GM23248 (cell line): Measurements from ENCODE around the gene ADAM10. TPM values are rescaled to one million over a fixed set of nuclear protein-coding genes. Genes with fewer than 3 reads are reported as not detected.

Experiments
- DNase-seq: peaks from one replicate; pipeline ENCODE4 v3.0.0-alpha.2; 2015
- H2AFZ ChIP-seq: fragments of 200-600 bp; sonication (generic); 2 replicates; pipeline ENCODE4 v1.6.1; 2016; ENCODE audit warnings: antibody characterized with exemption
- H3F3A ChIP-seq: fragments of 200-600 bp; sonication (generic); 2 replicates; pipeline ENCODE4 v1.6.1; 2016; ENCODE audit warnings: mild to moderate bottlenecking, antibody characterized with exemption, mixed run types; ENCODE audit not compliant: insufficient read depth
- H3K27ac ChIP-seq: fragments of 200-600 bp; sonication (generic); 2 replicates; pipeline ENCODE4 v1.5.1; 2016; ENCODE audit warnings: mild to moderate bottlenecking
- H3K27me3 ChIP-seq: fragments of 200-600 bp; sonication (generic); replicated peaks from 2 replicates; pipeline ENCODE4 v1.6.1; 2016; ENCODE audit warnings: mild to moderate bottlenecking; ENCODE audit not compliant: insufficient read depth
- H3K36me3 ChIP-seq: fragments of 200-600 bp; sonication (generic); 2 replicates; pipeline ENCODE4 v1.6.1; 2016; ENCODE audit warnings: low read depth, mild to moderate bottlenecking
- H3K4me1 ChIP-seq: fragments of 200-600 bp; sonication (generic); 2 replicates; pipeline ENCODE4 v1.6.1; 2016; ENCODE audit warnings: mild to moderate bottlenecking; ENCODE audit not compliant: insufficient read depth
- H3K4me2 ChIP-seq: fragments of 200-600 bp; sonication (generic); one replicate; pipeline ENCODE4 v1.6.1; 2016; ENCODE audit warnings: mild to moderate bottlenecking; ENCODE audit not compliant: unreplicated experiment
- H3K4me3 ChIP-seq: fragments of 200-600 bp; sonication (generic); 2 replicates; pipeline ENCODE4 v1.5.1; 2016; ENCODE audit warnings: mild to moderate bottlenecking
- H3K79me2 ChIP-seq: fragments of 200-600 bp; sonication (generic); 2 replicates; pipeline ENCODE4 v1.6.1; 2016; ENCODE audit warnings: mild to moderate bottlenecking; ENCODE audit not compliant: insufficient read depth
- H3K9ac ChIP-seq: fragments of 200-600 bp; sonication (generic); 2 replicates; pipeline ENCODE4 v1.6.1; 2016; ENCODE audit warnings: mild to moderate bottlenecking
- H3K9me2 ChIP-seq: fragments of 200-600 bp; sonication (generic); 2 replicates; pipeline ENCODE4 v1.6.1; 2016; ENCODE audit warnings: mixed run types, mild to moderate bottlenecking, moderate library complexity; ENCODE audit not compliant: insufficient read depth
- H3K9me3 ChIP-seq: fragments of 200-600 bp; sonication (generic); one replicate; pipeline ENCODE4 v1.6.1; 2017; ENCODE audit warnings: low read depth
- H4K20me1 ChIP-seq: fragments of 200-600 bp; sonication (generic); 2 replicates; pipeline ENCODE4 v1.6.0; 2016; ENCODE audit not compliant: insufficient read depth
- EZH2 ChIP-seq: fragments of 200-600 bp; sonication (generic); IDR thresholded peaks from 2 replicates; pipeline ENCODE4 v1.6.1; 2018; ENCODE audit warnings: antibody characterized with exemption, mild to moderate bottlenecking; ENCODE audit not compliant: insufficient read depth, poor library complexity, severe bottlenecking
- EZH2phosphoT487 ChIP-seq: fragments of 200-600 bp; sonication (generic); IDR thresholded peaks from 2 replicates; pipeline ENCODE4 v1.6.1; 2018; ENCODE audit warnings: antibody characterized with exemption, moderate library complexity, mild to moderate bottlenecking, low read depth; ENCODE audit not compliant: insufficient read depth
- WGBS, 2 experiments: methylation state at CpG; one replicate each; pipeline ENCODE4 v1.1.6; 2015 to 2017; ENCODE audit warnings: low lambda C conversion rate in 2 of 2, low coverage in 1 of 2; ENCODE audit errors: missing lambda C conversion rate in 2 of 2; 5-methylcytosine and 5-hydroxymethylcytosine counted together
- in situ Hi-C: fragments of 300-500 bp; cut with MboI; formaldehyde crosslinking; loops from 2 replicates; pipeline ENCODE4 v1.15.0; 2020
- polyA plus RNA-seq: library from polyadenylated mRNA; unstranded; fragments of >200 nt; fragmentation: Nextera tagmentation; extraction: Ambion mirVana; gene quantifications from 2 replicates; pipeline ENCODE4 v1.2.1, GENCODE V29; 2016
- total RNA-seq: library from RNA; depleted of rRNA; stranded (reverse); fragments of >200 nt; shearing (Covaris generic); gene quantifications from 2 replicates; pipeline ENCODE4 v1.2.3, GENCODE V29; 2014

Gene ADAM10
- total and polyA plus RNA-seq, 2 experiments from 2014 or later = 171 to 190 TPM

DNA sequence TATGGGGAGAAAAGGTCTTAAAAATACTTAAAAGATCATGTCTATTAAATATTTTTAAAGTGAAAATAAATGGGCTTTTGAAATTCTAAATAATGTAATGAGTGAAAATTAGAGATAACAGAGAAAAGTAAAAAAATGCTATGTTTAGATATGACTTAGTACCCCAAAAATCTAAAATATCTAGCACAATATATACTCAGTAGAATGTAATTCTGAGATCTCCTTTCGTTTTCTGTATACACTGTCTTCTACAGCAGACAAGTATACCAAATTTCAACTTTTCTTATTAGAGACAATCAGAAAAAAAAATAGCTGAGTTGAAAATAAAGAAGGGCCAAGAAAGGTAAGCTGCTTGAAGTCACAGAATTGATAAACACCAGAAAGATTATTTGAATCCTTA is 140.8 kb downstream of the ADAM10 start:
- peak overlapping the region; percentile 42 for H3K4me3 ChIP-seq
- DNase-seq = peak; percentile 19
- H4K20me1 ChIP-seq = no peaks in the 10 kb centered on the region
- no peak overlapping the region for H2AFZ ChIP-seq
- H3K9ac ChIP-seq = no peak overlapping the region
- peak overlapping the region; percentile 31 for H3K27ac ChIP-seq
- in situ Hi-C loops = no loop called here
- H3K79me2 ChIP-seq = peaks cover 44% of the 10 kb centered on the region
- H3K4me2 ChIP-seq = peak overlapping the region; percentile 72
- H3K36me3 ChIP-seq = peaks cover 29% of the 10 kb centered on the region; the same call in 1 of the 2 replicates
- no peaks in the 10 kb centered on the region for H3K9me3 ChIP-seq
- no peaks in the 10 kb centered on the region for H3K27me3 ChIP-seq
- TF ChIP-seq EZH2phosphoT487 (no peak), EZH2 (no peak)
- 20 to 35% methylated on average over 1 of the region's 1 CpG for WGBS, 2 experiments
- H3F3A ChIP-seq = peaks cover 31% of the 10 kb centered on the region; the same call in 1 of the 2 replicates
- H3K4me1 ChIP-seq = peaks cover 18% of the 10 kb centered on the region
- H3K9me2 ChIP-seq = no peaks in the 10 kb centered on the region

DNA sequence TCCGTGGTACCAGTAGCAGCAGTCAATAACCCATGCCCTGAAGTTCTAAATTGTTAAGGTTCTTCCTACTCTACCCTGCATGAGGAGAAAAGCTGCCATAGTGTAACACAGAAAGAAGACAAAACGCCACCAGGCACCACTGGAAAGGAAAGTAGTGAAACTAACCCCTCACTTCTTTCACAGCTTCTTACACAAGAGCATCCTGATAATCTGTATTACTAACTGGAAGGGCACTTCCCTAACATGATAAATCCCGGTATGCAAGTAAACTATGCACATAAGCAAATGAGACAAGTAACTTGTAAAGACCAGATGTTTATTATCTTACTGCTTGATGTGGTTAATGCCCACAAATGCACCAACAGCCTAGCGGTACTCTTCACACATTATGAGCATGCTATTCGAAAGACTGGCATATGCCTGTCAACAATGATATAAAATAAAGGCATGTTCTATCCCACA is 141.3 kb downstream of the ADAM10 start:
- 39 to 40% methylated on average over 5 of the region's 5 CpGs for WGBS, 2 experiments
- peak overlapping the region; percentile 42 for H3K4me3 ChIP-seq
- in situ Hi-C loops = no loop called here
- peak overlapping the region; percentile 72 for H3K4me2 ChIP-seq
- H3K36me3 ChIP-seq = peaks cover 32% of the 10 kb centered on the region; the same call in 1 of the 2 replicates
- no peak overlapping the region for H2AFZ ChIP-seq
- peaks cover 31% of the 10 kb centered on the region; the same call in 1 of the 2 replicates for H3F3A ChIP-seq
- H4K20me1 ChIP-seq = no peaks in the 10 kb centered on the region
- TF ChIP-seq EZH2phosphoT487 (peak; percentile 88; the same call in 1 of the 2 replicates), EZH2 (no peak)
- H3K27ac ChIP-seq = peak overlapping the region; percentile 31
- H3K9me2 ChIP-seq = no peaks in the 10 kb centered on the region
- H3K4me1 ChIP-seq = peaks cover 18% of the 10 kb centered on the region
- H3K79me2 ChIP-seq = peaks cover 39% of the 10 kb centered on the region
- no peaks in the 10 kb centered on the region for H3K27me3 ChIP-seq
- H3K9ac ChIP-seq = no peak overlapping the region
- H3K9me3 ChIP-seq = no peaks in the 10 kb centered on the region
- DNase-seq = peak; percentile 70

DNA sequence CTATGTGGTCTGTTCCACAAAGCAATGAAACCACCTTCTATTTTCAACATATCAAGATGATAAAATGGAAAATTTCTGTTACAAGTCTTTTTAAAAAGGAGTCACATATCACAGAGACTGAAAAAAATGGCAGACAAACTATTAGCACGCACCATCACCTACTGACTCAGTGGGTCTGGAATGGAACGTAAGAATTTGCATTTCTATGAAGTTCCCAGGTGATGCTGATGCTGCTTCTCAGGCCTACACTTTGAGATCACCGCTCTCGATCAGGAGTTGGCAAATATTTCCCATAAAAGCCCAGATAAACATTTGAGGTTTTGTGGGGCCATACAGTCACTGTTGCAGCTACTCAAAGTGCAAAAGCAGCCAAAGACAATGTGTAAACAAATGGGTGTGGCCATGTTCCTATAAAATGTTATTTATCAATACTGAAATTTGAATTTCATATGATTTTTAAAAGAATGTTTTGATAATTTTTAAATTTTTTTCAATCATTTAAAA is 142.9 kb downstream of the ADAM10 start:
- peaks cover 40% of the 10 kb centered on the region; the same call in 1 of the 2 replicates for H3K36me3 ChIP-seq
- no peak for DNase-seq

DNA sequence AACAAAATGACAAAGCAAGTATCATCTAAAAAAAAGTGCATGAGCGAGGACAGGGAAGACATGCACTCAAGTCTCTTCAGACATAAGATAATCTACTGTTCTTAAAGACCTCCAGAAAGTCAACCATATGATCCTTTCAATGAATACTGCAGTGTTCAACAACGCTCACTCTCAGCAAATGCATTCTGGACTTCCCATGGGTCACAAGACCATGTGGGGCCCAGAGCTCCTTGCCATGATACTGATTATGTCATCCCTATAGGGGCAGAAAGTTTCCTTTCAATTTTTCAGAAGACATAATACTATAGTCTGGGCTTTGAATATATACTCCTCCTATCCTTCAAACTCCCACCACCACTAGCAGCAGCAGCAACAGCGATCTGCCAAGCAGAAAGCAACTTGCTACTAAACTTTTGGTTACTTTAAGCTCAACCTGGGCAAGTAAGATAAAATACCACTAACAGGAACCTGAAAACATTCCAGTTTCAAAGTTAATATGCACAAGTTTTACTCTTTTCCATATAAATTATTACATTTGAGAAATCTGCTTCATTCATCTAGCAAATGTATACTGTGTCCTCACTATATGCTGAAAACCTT is 143.5 kb downstream of the ADAM10 start:
- no peak for TF ChIP-seq EZH2
- Histone ChIP-seq H3F3A (peaks cover 30% of the 10 kb centered on the region; the same call in 1 of the 2 replicates), H3K9ac (no peak overlapping the region), H2AFZ (no peak overlapping the region), H3K4me2 (no peak overlapping the region), H3K9me3 (no peaks in the 10 kb centered on the region), H4K20me1 (no peaks in the 10 kb centered on the region), H3K79me2 (peaks cover 18% of the 10 kb centered on the region), H3K36me3 (peaks cover 38% of the 10 kb centered on the region; the same call in 1 of the 2 replicates), H3K4me3 (no peak overlapping the region), H3K4me1 (peaks cover 18% of the 10 kb centered on the region), H3K27me3 (no peaks in the 10 kb centered on the region), H3K27ac (no peak overlapping the region), H3K9me2 (no peaks in the 10 kb centered on the region)
- 96 to 97% methylated on average over 3 of the region's 3 CpGs for WGBS, 2 experiments
- no peak for DNase-seq
- in situ Hi-C loops = no loop called here

More for the DNA sequence above, 142.9 kb downstream of the ADAM10 start:
- peaks cover 18% of the 10 kb centered on the region for H3K4me1 ChIP-seq
- H3K9ac ChIP-seq = no peak overlapping the region
- H3K27ac ChIP-seq = no peak overlapping the region
- in situ Hi-C loops = no loop called here
- no peak overlapping the region for H3K4me2 ChIP-seq
- H3K4me3 ChIP-seq = no peak overlapping the region
- H3F3A ChIP-seq = peaks cover 31% of the 10 kb centered on the region; the same call in 1 of the 2 replicates
- no peaks in the 10 kb centered on the region for H4K20me1 ChIP-seq
- no peak overlapping the region for H2AFZ ChIP-seq
- H3K9me2 ChIP-seq = no peaks in the 10 kb centered on the region
- no peak for TF ChIP-seq EZH2
- no peak for TF ChIP-seq EZH2phosphoT487
- 94 to 99% methylated on average over 4 of the region's 4 CpGs for WGBS, 2 experiments
- H3K9me3 ChIP-seq = no peaks in the 10 kb centered on the region
- peaks cover 23% of the 10 kb centered on the region for H3K79me2 ChIP-seq
- H3K27me3 ChIP-seq = no peaks in the 10 kb centered on the region
